Measurements from ENCODE around the gene CDC42BPG.

Gene CDC42BPG

DNA sequence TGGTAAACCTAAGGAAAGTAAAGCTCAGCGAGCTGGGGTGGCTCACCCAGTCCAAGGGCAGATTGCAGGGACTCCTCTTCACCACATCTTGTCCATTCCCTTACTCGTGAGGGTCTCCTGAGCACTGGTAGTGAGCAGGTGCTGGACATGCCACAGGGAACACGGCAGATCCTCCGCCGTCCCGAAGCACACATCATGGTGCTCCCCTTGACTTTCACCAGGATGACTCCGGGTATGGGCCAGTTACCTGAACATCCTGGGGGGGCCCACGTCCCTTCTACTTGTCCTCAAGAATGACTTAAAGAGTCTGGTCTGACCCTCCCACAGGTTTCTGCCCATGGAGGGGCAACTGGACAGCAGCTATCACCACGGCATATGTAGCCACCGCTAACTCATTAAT lies 58.1 kb downstream of the CDC42BPG start:
- Histone ChIP-seq H3K9ac (ENCODE audit: low read length) (no peak overlapping the region), H3K4me3 (ENCODE audit: low read length) (no peak overlapping the region), H3K4me1 (ENCODE audit: control insufficient read depth, insufficient read depth, low read length) (no peaks in the 10 kb centered on the region), H3K27me3 (ENCODE audit: control insufficient read depth, insufficient read depth, low read length) (no peaks in the 10 kb centered on the region), H3K36me3 (ENCODE audit: control insufficient read depth, insufficient read depth, low read length) (peaks cover 3% of the 10 kb centered on the region), H3K27ac (ENCODE audit: low read depth, low read length) (no peak overlapping the region)

DNA sequence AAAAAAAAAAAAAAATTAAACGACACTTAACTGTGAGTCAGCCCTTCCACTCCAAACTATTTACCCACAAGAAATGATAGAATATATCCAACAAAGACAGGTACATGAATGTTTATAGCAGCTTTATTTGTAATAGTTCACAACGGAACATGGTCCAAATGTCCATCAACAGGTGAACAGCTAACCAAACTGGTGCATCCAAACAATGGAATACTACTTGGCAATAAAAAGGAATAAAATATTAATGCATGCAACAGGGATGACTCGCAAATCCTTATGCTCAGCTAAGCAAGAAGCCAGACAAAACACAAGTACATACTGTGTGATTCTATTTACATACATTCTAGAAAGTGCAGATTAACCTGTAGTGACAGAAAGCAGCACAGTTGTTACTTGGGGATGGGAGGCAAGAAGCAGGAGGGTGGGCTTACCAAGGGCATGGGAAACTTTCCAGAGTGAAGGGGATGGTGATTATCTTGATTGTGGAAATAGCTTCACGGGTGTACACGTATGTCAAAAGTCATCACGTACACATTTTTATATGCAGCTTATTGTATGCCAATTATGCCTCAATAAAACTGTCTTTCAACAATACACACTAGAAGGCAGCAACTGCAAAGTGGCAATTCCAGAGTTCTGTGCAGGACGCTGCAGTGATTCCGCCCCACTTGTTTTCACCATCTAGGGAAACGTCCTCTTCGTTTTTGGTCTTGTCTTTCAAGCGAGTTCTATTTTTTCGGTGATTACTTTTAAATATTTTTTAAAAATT lies 59.5 kb downstream of the CDC42BPG start:
- no peak overlapping the region for H3K4me3 ChIP-seq (ENCODE audit: low read length)
- no peak overlapping the region for H3K27ac ChIP-seq (ENCODE audit: low read depth, low read length)
- H3K4me1 ChIP-seq (ENCODE audit: control insufficient read depth, insufficient read depth, low read length): no peaks in the 10 kb centered on the region

DNA sequence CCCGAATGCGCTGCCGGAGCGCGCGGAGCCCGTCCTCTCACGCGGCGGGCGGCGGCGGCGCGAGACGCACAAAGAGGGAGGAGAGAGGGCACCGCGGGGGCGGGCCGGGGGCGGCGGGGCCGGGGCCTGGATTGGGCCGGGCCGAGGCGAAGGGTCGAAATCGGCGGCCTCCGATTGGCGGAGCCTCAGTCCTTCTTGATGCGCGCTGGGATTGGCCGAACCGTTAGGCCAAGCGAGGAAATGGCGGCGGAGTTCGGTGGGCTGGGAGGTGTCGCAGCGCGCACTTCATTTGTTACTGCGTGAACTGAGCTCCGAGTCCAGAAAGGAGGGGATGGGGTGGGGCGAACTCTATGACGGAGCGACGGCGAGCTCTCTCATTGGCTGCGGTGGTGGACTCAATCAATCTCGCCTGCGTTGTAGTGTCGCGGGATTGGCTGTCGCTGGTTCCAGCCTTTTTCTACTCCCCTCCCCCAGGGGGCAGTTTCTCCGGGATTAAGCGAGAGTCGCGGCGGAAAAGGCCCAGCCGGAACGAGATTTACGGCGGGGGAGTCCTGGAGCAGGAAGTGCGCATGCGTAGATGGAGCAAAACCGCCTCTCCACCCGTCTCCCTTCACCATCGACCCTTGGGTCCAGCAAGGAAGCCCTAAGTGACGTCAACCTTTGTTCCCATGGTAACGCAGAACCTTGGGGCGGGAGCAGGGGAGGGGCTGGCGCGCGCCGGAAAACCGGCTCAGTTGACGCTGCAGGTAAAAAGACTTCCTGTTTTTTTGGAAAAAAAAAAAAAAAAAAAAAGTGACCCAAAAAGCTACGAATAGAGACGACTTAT lies 65.8 kb downstream of the CDC42BPG start, which contains the start of gene SF1:
SF1 (minus strand) TSS at position 70 of the 826 bp plus-strand sequence. CDS start 150 bp downstream, outside the sequence.
- peaks cover 10% of the 10 kb centered on the region for H3K4me1 ChIP-seq (ENCODE audit: control insufficient read depth, insufficient read depth, low read length)
- H3K27ac ChIP-seq (ENCODE audit: low read depth, low read length): peak within 1 kb of the TSS; percentile 98
- peak within 1 kb of the TSS; percentile 91 for H3K9ac ChIP-seq (ENCODE audit: low read length)
- peaks cover 22% of the 10 kb centered on the region for H3K36me3 ChIP-seq (ENCODE audit: control insufficient read depth, insufficient read depth, low read length)
- H3K27me3 ChIP-seq (ENCODE audit: control insufficient read depth, insufficient read depth, low read length): no peaks in the 10 kb centered on the region
- peak within 1 kb of the TSS; percentile 95 for H3K4me3 ChIP-seq (ENCODE audit: low read length)

More for the DNA sequence above, 59.5 kb downstream of the CDC42BPG start:
- no peaks in the 10 kb centered on the region for H3K36me3 ChIP-seq (ENCODE audit: control insufficient read depth, insufficient read depth, low read length)
- no peaks in the 10 kb centered on the region for H3K27me3 ChIP-seq (ENCODE audit: control insufficient read depth, insufficient read depth, low read length)
- no peak overlapping the region for H3K9ac ChIP-seq (ENCODE audit: low read length)

DNA sequence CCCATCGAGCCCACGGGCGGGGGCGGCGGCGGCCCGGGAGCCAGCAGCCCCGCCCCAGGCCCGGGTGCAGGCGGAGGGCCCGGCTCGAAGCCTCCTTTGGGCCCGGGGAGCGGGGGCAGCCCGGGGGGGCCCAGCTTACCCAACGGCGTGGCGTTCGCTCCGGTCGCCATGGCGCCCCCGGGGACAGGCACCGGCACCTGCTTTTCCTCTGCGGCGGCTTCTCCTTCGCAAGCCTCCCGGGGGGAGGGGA lies 66.3 kb downstream of the CDC42BPG start:
- Histone ChIP-seq H3K9ac (ENCODE audit: low read length) (peak overlapping the region; percentile 91), H3K27ac (ENCODE audit: low read depth, low read length) (peak overlapping the region; percentile 98), H3K4me1 (ENCODE audit: control insufficient read depth, insufficient read depth, low read length) (peaks cover 10% of the 10 kb centered on the region), H3K36me3 (ENCODE audit: control insufficient read depth, insufficient read depth, low read length) (peaks cover 27% of the 10 kb centered on the region), H3K4me3 (ENCODE audit: low read length) (peak overlapping the region; percentile 76), H3K27me3 (ENCODE audit: control insufficient read depth, insufficient read depth, low read length) (no peaks in the 10 kb centered on the region)

GRCh38 chr11:64777449-64778222 lies 66.8 kb downstream of the CDC42BPG start:
- Histone ChIP-seq H3K27ac (ENCODE audit: low read depth, low read length) (peak overlapping the region; percentile 98), H3K4me3 (ENCODE audit: low read length) (peak overlapping the region; percentile 95), H3K36me3 (ENCODE audit: control insufficient read depth, insufficient read depth, low read length) (peaks cover 32% of the 10 kb centered on the region), H3K4me1 (ENCODE audit: control insufficient read depth, insufficient read depth, low read length) (peaks cover 10% of the 10 kb centered on the region), H3K9ac (ENCODE audit: low read length) (peak overlapping the region; percentile 91), H3K27me3 (ENCODE audit: control insufficient read depth, insufficient read depth, low read length) (no peaks in the 10 kb centered on the region)

DNA sequence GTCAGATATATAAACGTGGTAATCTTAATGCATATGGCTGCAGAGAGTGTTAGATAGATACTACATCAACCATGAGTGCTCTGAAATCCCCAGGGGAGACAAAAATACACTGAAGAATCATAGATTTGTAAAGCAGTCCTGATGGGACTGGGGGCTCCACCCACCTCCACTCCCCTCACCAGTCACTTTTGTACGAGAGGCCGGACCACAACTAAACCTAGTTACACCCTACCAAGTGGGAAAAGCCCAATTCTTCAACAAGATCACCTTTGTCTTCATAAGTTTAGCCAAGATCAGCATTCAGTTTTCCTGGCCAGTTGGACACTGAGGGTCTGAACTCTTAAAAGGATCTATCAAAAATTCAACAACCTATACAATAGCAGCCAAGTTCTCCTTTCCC lies 67.6 kb downstream of the CDC42BPG start:
- H3K4me3 ChIP-seq (ENCODE audit: low read length): peak overlapping the region; percentile 95

DNA sequence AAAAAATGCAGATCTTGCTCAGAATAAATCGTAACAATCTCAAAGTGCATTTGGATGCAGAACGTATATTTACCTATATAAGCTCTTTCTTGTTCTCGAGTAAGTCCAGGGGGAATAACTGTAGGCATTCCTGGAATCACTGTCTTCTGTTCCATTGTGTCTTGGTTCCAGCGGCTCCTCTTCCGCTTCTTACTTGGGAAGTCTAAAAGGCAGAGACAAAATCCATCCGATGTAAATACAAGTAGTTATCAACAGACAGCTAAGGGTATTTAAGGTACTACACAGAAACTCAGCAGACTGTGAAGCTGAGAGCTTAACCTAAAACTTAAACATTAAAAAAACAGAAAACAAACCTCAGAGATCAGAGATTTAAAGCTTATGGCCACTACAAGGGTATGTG lies 68.0 kb downstream of the CDC42BPG start:
- Histone ChIP-seq H3K9ac (ENCODE audit: low read length) (no peak overlapping the region), H3K4me3 (ENCODE audit: low read length) (peak overlapping the region; percentile 95), H3K36me3 (ENCODE audit: control insufficient read depth, insufficient read depth, low read length) (peaks cover 43% of the 10 kb centered on the region), H3K27ac (ENCODE audit: low read depth, low read length) (no peak overlapping the region), H3K27me3 (ENCODE audit: control insufficient read depth, insufficient read depth, low read length) (no peaks in the 10 kb centered on the region), H3K4me1 (ENCODE audit: control insufficient read depth, insufficient read depth, low read length) (peaks cover 10% of the 10 kb centered on the region)

More for the DNA sequence above, 67.6 kb downstream of the CDC42BPG start:
- H3K27ac ChIP-seq (ENCODE audit: low read depth, low read length): peak overlapping the region; percentile 71
- H3K9ac ChIP-seq (ENCODE audit: low read length): peak overlapping the region; percentile 62
- peaks cover 10% of the 10 kb centered on the region for H3K4me1 ChIP-seq (ENCODE audit: control insufficient read depth, insufficient read depth, low read length)
- H3K36me3 ChIP-seq (ENCODE audit: control insufficient read depth, insufficient read depth, low read length): peaks cover 39% of the 10 kb centered on the region
- no peaks in the 10 kb centered on the region for H3K27me3 ChIP-seq (ENCODE audit: control insufficient read depth, insufficient read depth, low read length)

DNA sequence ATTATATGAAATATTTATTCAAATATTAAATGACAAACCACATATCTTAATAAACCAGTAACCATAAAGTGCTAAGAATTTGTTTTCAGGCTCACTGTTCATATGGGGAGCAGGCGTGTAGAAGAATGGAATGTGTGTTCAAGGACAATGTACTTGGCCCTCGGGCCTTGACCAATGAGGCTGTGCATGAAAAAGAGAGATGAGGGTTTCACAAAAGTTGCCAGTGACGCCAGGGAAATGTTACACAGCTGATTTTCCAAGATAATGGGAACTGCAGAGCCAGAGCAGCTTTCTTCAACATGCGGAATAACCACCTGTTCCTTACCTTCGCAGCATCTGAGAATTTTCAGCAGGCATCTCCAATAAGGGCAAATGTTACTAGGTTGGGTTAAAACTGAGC lies 70.3 kb downstream of the CDC42BPG start:
- no peak overlapping the region for H3K27ac ChIP-seq (ENCODE audit: low read depth, low read length)
- H3K27me3 ChIP-seq (ENCODE audit: control insufficient read depth, insufficient read depth, low read length): no peaks in the 10 kb centered on the region
- peaks cover 10% of the 10 kb centered on the region for H3K4me1 ChIP-seq (ENCODE audit: control insufficient read depth, insufficient read depth, low read length)
- no peak overlapping the region for H3K9ac ChIP-seq (ENCODE audit: low read length)
- peaks cover 62% of the 10 kb centered on the region for H3K36me3 ChIP-seq (ENCODE audit: control insufficient read depth, insufficient read depth, low read length)
- H3K4me3 ChIP-seq (ENCODE audit: low read length): no peak overlapping the region

All from rectal smooth muscle tissue (tissue), 1 donor.